Breast epithelium (tissue), 4 donors: Measurements from ENCODE around the gene ATP5PO. TPM values are rescaled to one million over a fixed set of nuclear protein-coding genes. Genes with fewer than 3 reads are reported as not detected.

Experiments
- DNase-seq, 2 donors: peaks; one replicate each; pipeline ENCODE4 v3.0.0-alpha.2; 2019; ENCODE audit warnings: low spot score in 2 of 2
- H3K27ac ChIP-seq, 2 donors: fragments of 200-600 bp; sonication (generic) in 1 of 2; one replicate each; pipeline ENCODE4 v1.5.1; 2016 to 2019; ENCODE audit warnings: mild to moderate bottlenecking in 1 of 2
- H3K27me3 ChIP-seq, 2 donors: fragments of 200-600 bp; sonication (generic) in 1 of 2; one replicate each; pipeline versions ENCODE4 v1.5.1 to v1.6.0; 2017 to 2019; ENCODE audit warnings: control low read depth in 1 of 2, mild to moderate bottlenecking in 1 of 2
- H3K36me3 ChIP-seq: fragments of 200-600 bp; one replicate; pipeline ENCODE4 v1.5.1; 2019
- H3K4me1 ChIP-seq, 2 donors: fragments of 200-600 bp; sonication (generic); one replicate each; pipeline ENCODE4 v1.5.1; 2016 to 2019; ENCODE audit warnings: control low read depth in 1 of 2
- H3K4me3 ChIP-seq, 3 donors: fragments of 200-600 bp; sonication (generic); 1 replicate in 2 of 3; 2 replicates in 1 of 3; pipeline ENCODE4 v1.5.1; 2016 to 2019; ENCODE audit warnings: mild to moderate bottlenecking in 3 of 3, moderate library complexity in 2 of 3
- H3K9me3 ChIP-seq, 2 donors: fragments of 200-600 bp; sonication (generic) in 1 of 2; one replicate each; pipeline ENCODE4 v1.5.1; 2016 to 2019; ENCODE audit warnings: control low read depth in 1 of 2
- CTCF ChIP-seq, 3 donors: fragments of 450-650 bp; IDR thresholded peaks; one replicate each; pipeline ENCODE4 v1.5.1; 2016 to 2017; ENCODE audit warnings: antibody characterized with exemption in 3 of 3, mild to moderate bottlenecking in 3 of 3, moderate library complexity in 3 of 3
- POLR2A ChIP-seq: fragments of 450-650 bp; IDR thresholded peaks from one replicate; pipeline ENCODE4 v1.6.1; 2016; ENCODE audit warnings: antibody characterized with exemption, mild to moderate bottlenecking, moderate library complexity
- POLR2AphosphoS5 ChIP-seq, 3 donors: sonication (generic); formaldehyde crosslinking; IDR thresholded peaks; one replicate each; pipeline ENCODE4 v1.6.1; 2017; ENCODE audit warnings: antibody characterized with exemption in 3 of 3
- intact Hi-C: fragments of 100-400 bp; cut with DNase I; formaldehyde crosslinking; loops from one replicate; pipeline ENCODE4 v1.15.1; 2023; ENCODE audit warnings: low total_unique reads
- total RNA-seq, 3 donors: library from RNA; depleted of rRNA; stranded (reverse); fragments of >200 nt; gene quantifications; one replicate each; pipeline ENCODE4 v1.1.0, GENCODE V29; 2016

ATP5PO gene
- total RNA-seq, 3 donors from 2014 or later = 161 to 234 (median 170) TPM

- intact Hi-C loops = no loop called here
- Histone ChIP-seq H3K27me3 (no peaks in the 10 kb centered on the region), H3K4me1 (peaks cover 2 to 9% of the 10 kb centered on the region in 2 donors), H3K27ac (no peak overlapping the region), H3K36me3 (no peaks in the 10 kb centered on the region), H3K9me3 (no peaks in the 10 kb centered on the region), H3K4me3 (no peak overlapping the region)
- no peak for DNase-seq
- no peak for TF ChIP-seq POLR2AphosphoS5 (IDR thresholded peaks at IDR 0.05)
These were observed 30.2 kb upstream of the ATP5PO start for GRCh38 chr21:33945652-33946270.

- Histone ChIP-seq H3K27ac (no peak overlapping the region), H3K9me3 (no peaks in the 10 kb centered on the region), H3K27me3 (no peaks in the 10 kb centered on the region), H3K4me1 (peaks cover 2 to 9% of the 10 kb centered on the region in 2 donors), H3K4me3 (no peak overlapping the region), H3K36me3 (no peaks in the 10 kb centered on the region)
- no peak for TF ChIP-seq CTCF (IDR thresholded peaks at IDR 0.05)
- TF ChIP-seq POLR2A = no peak
- no peak for TF ChIP-seq POLR2AphosphoS5 (IDR thresholded peaks at IDR 0.05)
- intact Hi-C loops = no loop called here
- DNase-seq = no peak
These were observed 28.7 kb upstream of the ATP5PO start for GRCh38 chr21:33944185-33944763.

- DNase-seq = no peak
- TF ChIP-seq CTCF (IDR thresholded peaks at IDR 0.05) = no peak
- TF ChIP-seq POLR2A = no peak
- TF ChIP-seq POLR2AphosphoS5 (IDR thresholded peaks at IDR 0.05) = no peak
- no peak overlapping the region for H3K27ac ChIP-seq
- H3K27me3 ChIP-seq = no peaks in the 10 kb centered on the region
- H3K4me1 ChIP-seq = peaks cover 0 to 4% of the 10 kb centered on the region in 2 donors
- no peaks in the 10 kb centered on the region for H3K36me3 ChIP-seq
- no peaks in the 10 kb centered on the region for H3K9me3 ChIP-seq
- no peak overlapping the region for H3K4me3 ChIP-seq
- intact Hi-C loops = no loop called here
These were observed 27.7 kb upstream of the ATP5PO start for GRCh38 chr21:33943293-33943692.

GRCh38 chr21:33942426-33942825 is 26.8 kb upstream of the ATP5PO start:
- intact Hi-C loops = no loop called here
- Histone ChIP-seq H3K27ac (no peak overlapping the region), H3K36me3 (no peaks in the 10 kb centered on the region), H3K27me3 (no peaks in the 10 kb centered on the region), H3K9me3 (no peaks in the 10 kb centered on the region), H3K4me3 (no peak overlapping the region), H3K4me1 (no peaks in the 10 kb centered on the region)
- no peak for DNase-seq
- no peak for TF ChIP-seq POLR2A
- TF ChIP-seq POLR2AphosphoS5 (IDR thresholded peaks at IDR 0.05) = no peak
- no peak for TF ChIP-seq CTCF (IDR thresholded peaks at IDR 0.05)

GRCh38 chr21:33940881-33941245 is 25.3 kb upstream of the ATP5PO start:
- H3K27me3 ChIP-seq = no peaks in the 10 kb centered on the region
- TF ChIP-seq POLR2A (no peak), POLR2AphosphoS5 (IDR thresholded peaks at IDR 0.05) (no peak), CTCF (IDR thresholded peaks at IDR 0.05) (no peak)
- peak overlapping the region in 1 of 2 donors; percentile 53 for H3K27ac ChIP-seq
- DNase-seq = no peak
- H3K4me1 ChIP-seq = no peaks in the 10 kb centered on the region
- intact Hi-C loops = no loop called here
- no peaks in the 10 kb centered on the region for H3K36me3 ChIP-seq
- no peaks in the 10 kb centered on the region for H3K9me3 ChIP-seq
- H3K4me3 ChIP-seq = no peak overlapping the region
